Gastrocnemius medialis (tissue), 4 donors: ENCODE data around the gene SLC6A2.

ENCODE experiments used
- POLR2A ChIP-seq, 2 donors: fragments of 450-650 bp; IDR thresholded peaks; one replicate each; pipeline ENCODE4 v1.6.1; 2017; ENCODE audit warnings: antibody characterized with exemption in 2 of 2, mild to moderate bottlenecking in 2 of 2, moderate library complexity in 2 of 2
- TF ChIP-seq, protein P1 (sequence below), 5 experiments: fragments of 450-650 bp in 3 of 5; fragments of 200-600 bp in 2 of 5; sonication (generic) in 2 of 5; IDR thresholded peaks in 4 of 5; conservative IDR thresholded peaks in 1 of 5; 1 replicate in 4 of 5; 2 replicates in 1 of 5; pipeline ENCODE4 v1.5.1; 2016 to 2019; ENCODE audit warnings: antibody characterized with exemption in 5 of 5, mild to moderate bottlenecking in 3 of 5, moderate library complexity in 3 of 5

DNA sequence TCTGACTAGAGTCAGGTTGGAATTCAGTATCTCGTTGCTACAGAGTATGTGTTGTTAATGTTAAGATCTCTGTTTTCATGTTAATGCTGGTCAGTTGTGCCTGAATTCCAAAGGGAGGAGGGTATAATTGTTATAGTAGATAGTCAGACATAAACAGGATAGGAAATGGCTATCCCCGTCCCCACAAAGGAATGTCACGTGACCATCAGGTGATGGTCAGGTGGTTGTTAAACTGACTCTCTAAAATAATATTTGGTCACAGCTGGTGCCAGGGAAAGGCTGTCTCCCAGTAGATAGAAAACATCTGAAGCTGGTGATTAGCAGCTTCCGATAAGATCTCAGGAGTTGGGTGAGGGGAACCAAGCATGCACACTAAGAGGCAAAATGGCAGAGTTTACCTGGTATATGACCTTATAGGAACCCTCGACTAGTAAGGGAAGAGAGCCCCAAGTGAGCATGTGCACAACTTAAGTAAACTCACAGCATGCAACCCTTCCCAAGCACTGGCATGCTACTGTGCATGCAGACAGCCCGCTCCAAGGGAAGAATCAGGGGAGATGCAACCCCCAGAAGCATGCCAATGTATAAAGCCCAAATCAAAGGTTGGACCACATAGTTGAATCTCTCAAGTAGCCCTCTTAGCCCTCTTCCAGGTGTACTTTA, 27.4 kb upstream of the SLC6A2 start:
- TF ChIP-seq, protein P1, sequence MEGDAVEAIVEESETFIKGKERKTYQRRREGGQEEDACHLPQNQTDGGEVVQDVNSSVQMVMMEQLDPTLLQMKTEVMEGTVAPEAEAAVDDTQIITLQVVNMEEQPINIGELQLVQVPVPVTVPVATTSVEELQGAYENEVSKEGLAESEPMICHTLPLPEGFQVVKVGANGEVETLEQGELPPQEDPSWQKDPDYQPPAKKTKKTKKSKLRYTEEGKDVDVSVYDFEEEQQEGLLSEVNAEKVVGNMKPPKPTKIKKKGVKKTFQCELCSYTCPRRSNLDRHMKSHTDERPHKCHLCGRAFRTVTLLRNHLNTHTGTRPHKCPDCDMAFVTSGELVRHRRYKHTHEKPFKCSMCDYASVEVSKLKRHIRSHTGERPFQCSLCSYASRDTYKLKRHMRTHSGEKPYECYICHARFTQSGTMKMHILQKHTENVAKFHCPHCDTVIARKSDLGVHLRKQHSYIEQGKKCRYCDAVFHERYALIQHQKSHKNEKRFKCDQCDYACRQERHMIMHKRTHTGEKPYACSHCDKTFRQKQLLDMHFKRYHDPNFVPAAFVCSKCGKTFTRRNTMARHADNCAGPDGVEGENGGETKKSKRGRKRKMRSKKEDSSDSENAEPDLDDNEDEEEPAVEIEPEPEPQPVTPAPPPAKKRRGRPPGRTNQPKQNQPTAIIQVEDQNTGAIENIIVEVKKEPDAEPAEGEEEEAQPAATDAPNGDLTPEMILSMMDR (IDR thresholded peaks at IDR 0.05 in 4 of 5, conservative IDR thresholded peaks at IDR 0.05 in 1 of 5): no peak
- no peak for TF ChIP-seq POLR2A (IDR thresholded peaks at IDR 0.05)
